Activated T-helper 2 cell treated with anti-CD3 and anti-CD28 coated beads, Interferon-gamma antibody, Interleukin-2, Interleukin-4, amounts not matched to agents 10 μg/mL and 5 μg/mL and 100 μg/mL, durations not matched to agents 14 hours and 24 hours and 36 hours (primary cell): ENCODE data around the gene PAWR. TPM values are rescaled to one million over a fixed set of nuclear protein-coding genes. Genes with fewer than 3 reads are reported as not detected.

Experiments
- DNase-seq: peaks from one replicate; pipeline ENCODE4 v3.0.0; 2021; ENCODE audit warnings: low spot score
- H3K27ac Mint-ChIP-seq: one replicate; pipeline ENCODE4 v1.8.0; 2021; ENCODE audit warnings: mixed read lengths
- H3K27me3 Mint-ChIP-seq: one replicate; pipeline ENCODE4 v1.8.0; 2021; ENCODE audit warnings: low read depth, mixed read lengths
- H3K36me3 Mint-ChIP-seq: one replicate; pipeline ENCODE4 v1.8.0; 2021; ENCODE audit warnings: low read depth, mixed read lengths
- H3K4me1 Mint-ChIP-seq: one replicate; pipeline ENCODE4 v1.8.0; 2021; ENCODE audit warnings: low read depth, mixed read lengths
- H3K4me3 Mint-ChIP-seq: one replicate; pipeline ENCODE4 v1.8.0; 2021; ENCODE audit warnings: low read depth, mild to moderate bottlenecking, moderate library complexity, mixed read lengths
- H3K9me3 Mint-ChIP-seq: one replicate; pipeline ENCODE4 v1.8.0; 2021; ENCODE audit warnings: mixed read lengths
- intact Hi-C: fragments of 100-400 bp; cut with micrococcal nuclease; formaldehyde crosslinking; loops from one replicate; pipeline ENCODE4 v1.15.1; 2023
- total RNA-seq: library from RNA; stranded (reverse); gene quantifications from 2 replicates; pipeline ENCODE4 v1.2.3, GENCODE V29; 2022

Gene PAWR
- total RNA-seq, 1 donor from 2014 or later = 2.8 TPM

DNA sequence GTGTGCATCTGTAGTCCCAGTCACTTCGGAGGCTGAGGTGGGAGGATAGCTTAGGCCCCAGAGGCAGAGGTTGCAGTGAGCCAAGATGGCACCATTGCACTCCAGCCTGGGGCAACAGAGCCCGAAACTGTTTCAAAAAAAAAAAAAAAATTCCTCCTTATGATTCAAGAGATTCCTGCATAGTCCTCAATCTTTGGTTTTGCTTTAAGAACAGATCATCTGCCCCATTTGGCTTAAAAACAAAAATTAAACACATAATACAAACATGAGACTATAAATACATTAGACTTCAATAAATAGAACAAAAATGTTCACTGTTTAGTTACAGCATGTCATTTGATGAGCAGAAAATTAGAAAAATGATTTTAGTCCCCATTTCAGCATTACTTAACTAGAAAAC lies 131.2 kb downstream of the PAWR start:
- Mint-ChIP-seq H3K9me3 (no peaks in the 10 kb centered on the region), H3K27me3 (no peaks in the 10 kb centered on the region), H3K4me1 (no peaks in the 10 kb centered on the region), H3K27ac (no peak overlapping the region), H3K36me3 (no peaks in the 10 kb centered on the region), H3K4me3 (no peak overlapping the region)
- intact Hi-C loops = no loop called here
- DNase-seq = no peak

DNA sequence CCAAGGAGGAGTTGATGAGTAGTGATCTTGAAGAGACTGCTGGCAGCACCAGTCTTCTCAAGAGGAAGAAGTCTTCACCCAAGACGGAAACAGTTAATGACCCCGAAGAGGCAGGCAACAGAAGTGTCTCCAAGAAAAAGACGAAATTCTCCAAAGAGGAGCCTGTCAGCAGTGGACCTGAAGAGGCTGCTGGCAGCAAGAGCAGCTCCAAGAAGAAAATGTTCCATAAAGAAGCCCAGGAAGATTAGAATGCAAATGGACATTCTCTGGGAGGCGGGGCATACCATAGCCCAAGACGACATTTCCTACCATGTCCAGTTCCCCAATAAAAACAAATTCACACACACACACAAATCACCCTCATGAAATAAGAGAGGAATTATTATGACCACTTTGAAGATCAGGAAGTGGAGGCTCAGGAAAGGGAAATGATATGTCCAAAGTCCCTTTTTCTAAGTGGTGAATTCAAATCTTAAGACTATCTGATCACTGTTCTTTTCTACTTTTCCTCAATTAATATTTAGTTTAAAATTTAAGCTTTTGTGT lies 131.8 kb downstream of the PAWR start:
- Mint-ChIP-seq H3K27me3 (no peaks in the 10 kb centered on the region), H3K36me3 (no peaks in the 10 kb centered on the region), H3K4me1 (no peaks in the 10 kb centered on the region), H3K4me3 (no peak overlapping the region), H3K27ac (no peak overlapping the region), H3K9me3 (no peaks in the 10 kb centered on the region)
- DNase-seq = no peak
- intact Hi-C loops = no loop called here

DNA sequence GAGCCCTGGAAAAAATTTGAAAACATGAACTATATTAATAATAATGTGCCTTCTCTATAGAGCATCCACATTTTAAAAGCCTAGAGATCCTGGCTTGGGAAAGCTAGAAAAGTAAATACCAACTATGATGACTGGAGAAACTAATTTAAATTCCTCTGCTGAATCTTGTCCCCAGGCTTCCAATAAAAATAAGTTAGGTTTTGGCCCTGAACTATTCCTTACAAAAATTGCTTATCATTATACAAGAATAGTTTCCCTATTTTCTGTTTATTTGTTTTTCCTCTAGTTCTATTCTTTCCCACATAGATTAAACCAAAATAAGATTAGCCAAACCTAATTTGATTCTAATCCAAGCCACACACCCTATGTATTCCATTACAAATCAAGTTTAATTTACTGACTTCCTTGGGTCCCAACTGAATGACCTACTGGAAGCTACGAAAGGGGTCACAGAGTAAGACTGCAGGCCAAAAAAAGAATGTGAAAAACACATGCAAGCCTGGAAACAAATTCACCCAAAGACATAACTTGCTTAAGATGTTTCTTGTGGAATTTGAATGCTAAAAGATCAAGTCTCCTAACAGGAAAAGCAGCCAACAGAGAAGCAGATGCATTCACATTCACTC lies 133.0 kb downstream of the PAWR start:
- Mint-ChIP-seq H3K4me3 (no peak overlapping the region), H3K36me3 (no peaks in the 10 kb centered on the region), H3K27ac (no peak overlapping the region), H3K27me3 (no peaks in the 10 kb centered on the region), H3K4me1 (no peaks in the 10 kb centered on the region), H3K9me3 (no peaks in the 10 kb centered on the region)
- no peak for DNase-seq
- intact Hi-C loops = no loop called here

DNA sequence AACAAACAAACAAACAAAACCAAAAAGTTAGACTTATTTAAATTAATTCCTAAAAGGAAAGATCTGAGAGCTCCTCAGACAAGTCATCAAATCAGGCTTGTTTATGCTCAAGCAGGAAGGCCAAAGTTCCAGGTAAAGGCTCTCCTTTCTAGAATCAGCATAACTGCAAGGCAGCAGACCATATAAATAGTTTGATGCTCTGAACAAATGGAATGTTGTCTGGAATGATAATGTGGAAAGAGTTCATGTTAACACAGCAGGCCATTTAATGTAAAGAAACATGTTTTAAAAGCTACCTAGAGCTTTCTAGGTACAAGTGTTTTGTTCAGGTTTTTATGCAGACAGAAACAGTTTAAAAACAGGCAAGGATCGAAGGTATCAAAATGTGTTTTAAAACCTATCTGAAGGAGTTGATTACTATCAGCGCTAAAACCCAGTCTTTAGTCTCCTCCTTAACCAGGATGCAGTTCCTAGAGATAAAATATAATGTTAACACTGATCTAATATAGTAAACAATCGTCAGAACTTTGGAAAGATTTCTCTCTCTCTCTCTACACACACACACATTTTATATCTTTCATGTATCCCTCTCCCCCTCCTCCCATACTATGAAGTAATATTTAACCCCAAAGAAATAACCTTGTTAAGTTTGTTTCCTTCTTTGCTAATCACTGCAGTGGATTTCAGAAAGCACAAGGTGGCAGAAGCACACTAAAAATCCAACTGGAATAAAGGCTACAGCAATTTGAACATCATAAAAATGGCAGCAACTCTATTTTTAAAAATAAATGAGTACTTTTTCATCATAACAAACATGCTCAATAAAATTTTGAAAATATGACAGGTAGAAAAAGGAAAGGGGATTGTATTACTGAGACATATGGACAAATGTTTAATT lies 135.5 kb downstream of the PAWR start:
- no peak for DNase-seq
- Mint-ChIP-seq H3K4me3 (no peak overlapping the region), H3K36me3 (no peaks in the 10 kb centered on the region), H3K27ac (no peak overlapping the region), H3K9me3 (no peaks in the 10 kb centered on the region), H3K27me3 (no peaks in the 10 kb centered on the region), H3K4me1 (no peaks in the 10 kb centered on the region)
- intact Hi-C loops = no loop called here

DNA sequence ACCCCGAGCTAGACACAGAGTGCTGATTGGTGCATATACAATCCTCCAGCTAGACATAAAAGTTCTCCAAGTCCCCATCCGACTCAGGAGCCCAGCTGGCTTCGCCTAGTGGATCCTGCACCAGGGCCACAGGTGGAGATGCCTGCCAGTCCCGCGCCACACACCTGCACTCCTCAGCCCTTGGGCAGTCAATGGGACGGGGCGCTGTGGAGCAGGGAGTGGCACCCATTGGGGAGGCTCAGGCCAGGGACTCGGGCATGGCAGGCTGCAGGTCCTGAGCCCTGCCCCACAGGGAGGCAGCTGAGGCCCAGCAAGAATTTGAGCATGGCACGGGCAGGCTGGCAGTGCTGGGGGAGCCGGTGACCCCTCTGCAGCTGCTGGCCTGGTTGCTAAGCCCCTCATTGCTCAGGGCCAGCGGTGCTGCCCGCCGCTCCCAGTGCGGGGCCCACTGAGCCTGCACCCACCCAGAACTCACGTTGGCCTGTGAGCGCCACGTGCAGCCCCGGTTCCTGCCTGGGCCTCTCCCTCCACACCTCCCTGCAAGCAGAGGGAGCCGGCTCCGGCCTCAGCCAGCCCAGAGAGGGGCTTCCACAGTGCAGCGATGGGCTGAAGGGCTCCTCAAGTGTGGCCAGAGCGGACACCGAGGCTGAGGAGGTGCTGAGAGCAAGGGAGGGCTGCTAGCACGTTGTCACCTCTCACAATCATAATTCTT lies 136.7 kb downstream of the PAWR start:
- Mint-ChIP-seq H3K4me1 (no peaks in the 10 kb centered on the region), H3K27ac (no peak overlapping the region), H3K27me3 (no peaks in the 10 kb centered on the region), H3K36me3 (no peaks in the 10 kb centered on the region), H3K4me3 (no peak overlapping the region), H3K9me3 (no peaks in the 10 kb centered on the region)
- intact Hi-C loops = no loop called here
- DNase-seq = no peak

DNA sequence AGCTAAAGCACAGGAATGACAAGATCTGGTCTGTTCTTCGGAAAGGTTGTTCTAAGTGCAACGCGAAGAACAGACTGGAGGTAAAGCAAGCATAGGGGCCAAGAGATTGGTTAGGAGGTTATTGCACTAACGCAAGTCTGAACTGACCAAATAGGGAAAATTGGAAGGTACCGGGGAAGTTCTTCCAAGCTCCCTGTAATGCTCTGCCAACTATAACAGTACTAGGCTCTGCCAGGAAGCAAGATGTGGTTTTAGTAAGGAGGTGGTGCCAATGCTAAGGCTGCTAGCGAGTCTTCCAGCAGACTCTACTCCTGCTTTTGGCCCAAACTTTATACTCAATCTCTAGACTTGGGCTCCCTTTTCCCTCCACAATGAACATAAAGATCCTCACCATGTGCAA lies 138.6 kb downstream of the PAWR start:
- H3K27ac Mint-ChIP-seq = no peak overlapping the region
- H3K4me3 Mint-ChIP-seq = no peak overlapping the region
- no peak for DNase-seq
- H3K27me3 Mint-ChIP-seq = no peaks in the 10 kb centered on the region
- H3K36me3 Mint-ChIP-seq = no peaks in the 10 kb centered on the region
- intact Hi-C loops = no loop called here
- H3K4me1 Mint-ChIP-seq = no peaks in the 10 kb centered on the region
- no peaks in the 10 kb centered on the region for H3K9me3 Mint-ChIP-seq

DNA sequence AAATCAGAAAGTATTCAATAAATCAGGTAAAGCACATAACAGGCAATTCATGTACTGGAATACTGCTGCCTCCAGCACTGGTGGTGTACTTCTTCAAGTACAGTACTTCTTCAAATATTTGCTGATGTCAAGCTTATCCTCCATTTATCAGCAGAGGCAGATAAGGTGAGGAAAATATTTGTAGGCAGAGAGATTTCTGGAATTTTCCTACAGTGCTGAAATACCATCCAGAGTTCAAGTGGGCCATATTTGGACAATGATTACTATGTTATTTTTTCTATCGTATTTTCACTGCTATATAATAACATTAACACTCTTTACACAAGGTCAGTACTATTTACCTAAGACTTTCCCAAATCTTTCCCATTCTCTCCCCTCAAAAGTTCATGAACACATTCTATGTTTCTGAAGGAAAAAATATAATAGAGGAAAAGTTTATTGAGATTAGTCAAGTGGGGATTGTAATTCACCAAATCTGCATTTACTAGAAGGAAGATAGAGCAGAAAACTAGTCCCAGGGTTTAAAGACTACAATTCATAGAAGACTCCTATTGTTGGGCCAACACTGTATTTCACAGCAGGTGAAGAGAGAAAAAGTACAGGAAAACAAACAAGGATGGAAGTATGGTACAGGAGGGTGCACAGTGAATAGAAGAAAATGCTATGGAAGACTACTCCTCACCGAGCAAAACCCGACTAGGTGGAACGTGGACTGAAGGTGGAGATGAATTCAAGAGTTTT lies 141.1 kb downstream of the PAWR start:
- H3K36me3 Mint-ChIP-seq = no peaks in the 10 kb centered on the region
- no peak overlapping the region for H3K4me3 Mint-ChIP-seq
- H3K27me3 Mint-ChIP-seq = no peaks in the 10 kb centered on the region
- H3K27ac Mint-ChIP-seq = no peak overlapping the region
- intact Hi-C loops = loop anchor here (5.0 kb wide), 1 partner anchor 638 kb away; no protein-coding TSS in a partner anchor
- DNase-seq = no peak
- no peaks in the 10 kb centered on the region for H3K9me3 Mint-ChIP-seq
- no peaks in the 10 kb centered on the region for H3K4me1 Mint-ChIP-seq

DNA sequence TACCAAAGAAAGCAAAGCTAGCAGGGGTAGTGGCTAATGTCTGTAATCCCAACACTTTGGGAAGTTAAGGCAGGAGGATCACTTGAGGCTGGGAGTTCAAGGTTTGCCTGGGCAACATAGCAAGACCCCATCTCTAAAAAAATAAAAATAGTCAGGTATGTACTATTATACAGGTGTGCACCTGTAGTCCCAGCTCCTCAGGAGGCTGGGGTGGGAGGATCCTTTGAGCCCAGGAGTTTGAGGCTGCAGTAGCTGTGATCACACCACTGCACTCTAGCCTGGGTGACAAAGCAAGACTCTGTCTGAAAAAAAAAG lies 142.2 kb downstream of the PAWR start:
- intact Hi-C loops = loop anchor here (1.0 to 5.0 kb wide), 2 partner anchors 190 to 639 kb away; no protein-coding TSS in a partner anchor
- no peak for DNase-seq
- no peaks in the 10 kb centered on the region for H3K4me1 Mint-ChIP-seq
- no peaks in the 10 kb centered on the region for H3K36me3 Mint-ChIP-seq
- no peaks in the 10 kb centered on the region for H3K27me3 Mint-ChIP-seq
- H3K4me3 Mint-ChIP-seq = no peak overlapping the region
- no peak overlapping the region for H3K27ac Mint-ChIP-seq
- H3K9me3 Mint-ChIP-seq = no peaks in the 10 kb centered on the region

DNA sequence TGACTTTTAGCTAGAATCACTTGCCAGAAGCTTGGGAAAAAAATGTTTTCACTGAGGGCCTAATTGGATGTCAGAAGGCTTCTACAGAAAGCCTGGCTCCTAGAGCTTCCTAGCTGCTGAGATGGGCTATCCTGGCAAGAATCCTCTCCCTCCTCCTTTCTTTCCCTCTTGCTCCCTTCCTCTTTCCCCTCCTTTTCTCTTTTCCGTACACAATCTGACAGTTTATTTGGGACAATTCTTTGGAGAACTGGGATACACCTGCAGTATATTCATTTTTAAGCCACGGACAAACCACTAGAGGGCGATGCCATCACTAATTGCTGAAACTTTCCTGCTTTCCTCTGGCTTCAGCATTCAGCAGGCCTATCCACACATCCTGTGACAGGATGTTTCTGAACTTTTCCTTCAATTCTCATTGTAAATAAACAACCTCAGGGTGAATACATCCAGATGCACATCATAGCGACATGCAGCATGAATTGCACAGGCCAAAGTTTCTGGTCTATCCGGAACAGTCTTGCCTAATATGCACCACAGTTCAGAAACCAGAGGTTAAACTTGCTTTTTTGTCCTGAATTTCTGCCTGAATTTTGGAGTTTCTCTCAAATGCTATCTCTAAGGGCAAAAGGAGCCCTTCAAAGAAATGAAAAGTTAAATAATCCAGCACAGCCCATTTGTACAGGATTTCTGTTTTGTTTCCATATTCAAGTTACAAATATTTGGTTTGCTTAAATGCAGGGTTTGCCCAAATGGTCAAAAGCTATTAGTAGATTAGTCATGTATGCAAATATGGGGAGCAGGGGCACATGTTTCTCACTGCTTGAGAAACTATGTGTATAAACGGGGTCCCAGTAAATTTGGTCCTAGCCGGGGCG lies 142.8 kb downstream of the PAWR start:
- H3K27ac Mint-ChIP-seq = no peak overlapping the region
- no peak for DNase-seq
- intact Hi-C loops = loop anchor here (1.0 to 5.0 kb wide), 2 partner anchors 190 to 639 kb away; no protein-coding TSS in a partner anchor
- no peak overlapping the region for H3K4me3 Mint-ChIP-seq
- H3K9me3 Mint-ChIP-seq = no peaks in the 10 kb centered on the region
- no peaks in the 10 kb centered on the region for H3K4me1 Mint-ChIP-seq
- H3K36me3 Mint-ChIP-seq = no peaks in the 10 kb centered on the region
- no peaks in the 10 kb centered on the region for H3K27me3 Mint-ChIP-seq

DNA sequence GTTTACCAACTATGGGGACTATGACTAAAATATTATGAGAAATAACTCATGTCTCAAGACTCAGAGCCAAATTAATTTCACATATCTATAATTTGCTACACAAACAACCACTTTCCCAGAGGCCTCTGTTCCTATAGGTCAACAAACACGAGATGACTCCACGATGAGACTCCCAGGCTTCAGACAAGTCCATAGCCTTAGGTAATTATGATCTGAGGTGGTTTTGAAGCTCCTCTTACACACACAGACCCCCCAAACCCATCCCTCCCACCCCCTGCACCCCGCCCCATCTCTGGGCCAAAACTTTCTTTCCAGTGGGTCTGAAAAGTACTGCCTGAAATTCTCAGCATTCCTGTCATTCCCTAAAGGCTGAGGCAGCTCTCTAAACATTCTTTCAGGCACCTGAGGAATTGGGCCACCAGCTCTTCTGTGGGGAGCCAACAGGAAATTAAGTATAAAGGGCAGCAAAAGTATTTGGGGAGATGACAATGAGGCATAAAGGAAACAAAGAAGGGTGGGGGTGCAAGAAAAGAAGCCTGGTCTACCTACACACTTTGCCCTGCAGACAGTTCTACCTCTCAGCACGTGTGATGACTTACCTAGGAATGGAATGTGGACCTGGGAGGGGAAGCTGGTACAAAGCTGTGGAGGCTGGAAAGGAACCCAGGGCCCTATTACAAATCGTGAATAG lies 143.6 kb downstream of the PAWR start:
- H3K9me3 Mint-ChIP-seq = no peaks in the 10 kb centered on the region
- H3K36me3 Mint-ChIP-seq = no peaks in the 10 kb centered on the region
- no peak overlapping the region for H3K27ac Mint-ChIP-seq
- intact Hi-C loops = loop anchor here (5.0 kb wide), 1 partner anchor 640 kb away; no protein-coding TSS in a partner anchor
- no peaks in the 10 kb centered on the region for H3K27me3 Mint-ChIP-seq
- H3K4me1 Mint-ChIP-seq = no peaks in the 10 kb centered on the region
- no peak overlapping the region for H3K4me3 Mint-ChIP-seq
- no peak for DNase-seq

DNA sequence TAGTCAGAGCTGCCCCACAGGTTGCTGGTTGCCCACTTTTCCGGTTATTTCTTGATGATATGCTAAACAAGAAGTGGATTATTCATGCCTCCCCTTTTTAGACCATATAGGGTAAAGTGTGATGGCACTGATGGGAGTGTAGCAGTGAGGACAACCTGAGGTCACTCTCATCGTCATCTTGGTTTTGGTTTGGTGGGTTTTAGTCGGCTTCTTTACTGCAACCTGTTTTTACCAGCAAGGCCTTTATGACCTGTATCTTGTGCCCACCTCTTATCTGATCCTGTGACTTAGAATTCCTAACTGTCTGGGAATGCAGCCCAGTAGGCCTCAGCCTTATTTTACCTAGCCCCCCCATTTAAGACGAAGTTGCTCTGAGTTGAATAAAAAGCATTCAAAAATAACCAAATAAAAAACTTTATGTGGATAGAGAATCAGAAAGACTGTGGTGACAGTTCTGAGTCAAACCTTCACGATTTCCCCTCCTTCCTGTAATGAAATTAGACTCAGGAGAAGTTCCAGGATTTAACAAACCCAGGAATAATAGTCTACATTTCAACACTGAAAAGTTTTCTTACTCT lies 144.2 kb downstream of the PAWR start:
- DNase-seq = no peak
- H3K27ac Mint-ChIP-seq = no peak overlapping the region
- no peaks in the 10 kb centered on the region for H3K9me3 Mint-ChIP-seq
- H3K36me3 Mint-ChIP-seq = no peaks in the 10 kb centered on the region
- H3K27me3 Mint-ChIP-seq = no peaks in the 10 kb centered on the region
- intact Hi-C loops = loop anchor here (5.0 kb wide), 1 partner anchor 641 kb away; no protein-coding TSS in a partner anchor
- H3K4me1 Mint-ChIP-seq = no peaks in the 10 kb centered on the region
- H3K4me3 Mint-ChIP-seq = no peak overlapping the region
